ENCODE data around the gene CHN1.

CHN1 gene

GRCh38 chr2:174992886-174993285 is 12.3 kb downstream of the CHN1 start:
- Histone ChIP-seq H3K4me3 (ENCODE audit: low read depth, low read length) (no peak overlapping the region), H3K9me3 (no peaks in the 10 kb centered on the region), H3K36me3 (no peaks in the 10 kb centered on the region), H3K27me3 (no peaks in the 10 kb centered on the region), H3K4me1 (peaks cover 3% of the 10 kb centered on the region; the same call in 1 of the 2 replicates)
- TF ChIP-seq, protein P1, sequence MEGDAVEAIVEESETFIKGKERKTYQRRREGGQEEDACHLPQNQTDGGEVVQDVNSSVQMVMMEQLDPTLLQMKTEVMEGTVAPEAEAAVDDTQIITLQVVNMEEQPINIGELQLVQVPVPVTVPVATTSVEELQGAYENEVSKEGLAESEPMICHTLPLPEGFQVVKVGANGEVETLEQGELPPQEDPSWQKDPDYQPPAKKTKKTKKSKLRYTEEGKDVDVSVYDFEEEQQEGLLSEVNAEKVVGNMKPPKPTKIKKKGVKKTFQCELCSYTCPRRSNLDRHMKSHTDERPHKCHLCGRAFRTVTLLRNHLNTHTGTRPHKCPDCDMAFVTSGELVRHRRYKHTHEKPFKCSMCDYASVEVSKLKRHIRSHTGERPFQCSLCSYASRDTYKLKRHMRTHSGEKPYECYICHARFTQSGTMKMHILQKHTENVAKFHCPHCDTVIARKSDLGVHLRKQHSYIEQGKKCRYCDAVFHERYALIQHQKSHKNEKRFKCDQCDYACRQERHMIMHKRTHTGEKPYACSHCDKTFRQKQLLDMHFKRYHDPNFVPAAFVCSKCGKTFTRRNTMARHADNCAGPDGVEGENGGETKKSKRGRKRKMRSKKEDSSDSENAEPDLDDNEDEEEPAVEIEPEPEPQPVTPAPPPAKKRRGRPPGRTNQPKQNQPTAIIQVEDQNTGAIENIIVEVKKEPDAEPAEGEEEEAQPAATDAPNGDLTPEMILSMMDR (IDR thresholded peaks at IDR 0.05; ENCODE audit: low read depth, low read length), result no peak
- no peak for DNase-seq

DNA sequence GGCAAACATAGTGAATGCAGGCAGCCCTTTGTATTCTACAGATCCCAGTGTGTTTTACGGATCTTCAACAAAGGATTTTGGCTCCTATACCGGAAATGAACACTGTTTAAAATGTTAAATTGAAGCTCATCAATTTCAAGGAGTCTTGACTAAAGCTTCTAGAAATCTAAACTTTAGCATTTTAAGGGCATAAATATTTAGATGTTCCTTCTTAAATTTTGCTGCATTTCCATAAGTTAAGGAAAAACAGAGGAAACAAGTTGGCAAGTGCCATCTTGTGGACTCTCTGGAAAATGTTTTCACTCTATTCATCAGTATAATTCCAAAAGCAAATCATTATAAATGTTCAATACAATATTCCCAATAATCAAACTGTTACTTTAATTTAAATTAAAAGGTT is 19.6 kb downstream of the CHN1 start:
- TF ChIP-seq, protein P1 (IDR thresholded peaks at IDR 0.05; ENCODE audit: low read depth, low read length), result peak; percentile 50
- no peak for DNase-seq
- H3K4me1 ChIP-seq, result peaks cover 3% of the 10 kb centered on the region; the same call in 1 of the 2 replicates
- H3K4me3 ChIP-seq (ENCODE audit: low read depth, low read length), result no peak overlapping the region
- no peaks in the 10 kb centered on the region for H3K9me3 ChIP-seq
- H3K27me3 ChIP-seq, result no peaks in the 10 kb centered on the region
- no peaks in the 10 kb centered on the region for H3K36me3 ChIP-seq

- Histone ChIP-seq H3K36me3 (no peaks in the 10 kb centered on the region), H3K4me1 (no peaks in the 10 kb centered on the region; the same call in 1 of the 2 replicates), H3K9me3 (no peaks in the 10 kb centered on the region), H3K4me3 (ENCODE audit: low read depth, low read length) (no peak overlapping the region), H3K27me3 (no peaks in the 10 kb centered on the region)
- TF ChIP-seq, protein P1 (IDR thresholded peaks at IDR 0.05; ENCODE audit: low read depth, low read length), result no peak
- DNase-seq, result no peak
Measured at GRCh38 chr2:174984561-174984960, 20.6 kb downstream of the CHN1 start.

- Histone ChIP-seq H3K9me3 (no peaks in the 10 kb centered on the region), H3K36me3 (no peaks in the 10 kb centered on the region), H3K4me3 (ENCODE audit: low read depth, low read length) (no peak overlapping the region), H3K4me1 (no peaks in the 10 kb centered on the region; the same call in 1 of the 2 replicates), H3K27me3 (no peaks in the 10 kb centered on the region)
- DNase-seq, result no peak
- TF ChIP-seq, protein P1 (IDR thresholded peaks at IDR 0.05; ENCODE audit: low read depth, low read length), result no peak
Measured at GRCh38 chr2:174981331-174981730, 23.9 kb downstream of the CHN1 start.

GRCh38 chr2:174979996-174980395 is 25.2 kb downstream of the CHN1 start:
- no peaks in the 10 kb centered on the region for H3K9me3 ChIP-seq
- H3K27me3 ChIP-seq, result no peaks in the 10 kb centered on the region
- TF ChIP-seq, protein P1 (IDR thresholded peaks at IDR 0.05; ENCODE audit: low read depth, low read length), result no peak
- H3K4me3 ChIP-seq (ENCODE audit: low read depth, low read length), result no peak overlapping the region
- H3K36me3 ChIP-seq, result no peaks in the 10 kb centered on the region
- DNase-seq, result no peak
- no peaks in the 10 kb centered on the region for H3K4me1 ChIP-seq

DNA sequence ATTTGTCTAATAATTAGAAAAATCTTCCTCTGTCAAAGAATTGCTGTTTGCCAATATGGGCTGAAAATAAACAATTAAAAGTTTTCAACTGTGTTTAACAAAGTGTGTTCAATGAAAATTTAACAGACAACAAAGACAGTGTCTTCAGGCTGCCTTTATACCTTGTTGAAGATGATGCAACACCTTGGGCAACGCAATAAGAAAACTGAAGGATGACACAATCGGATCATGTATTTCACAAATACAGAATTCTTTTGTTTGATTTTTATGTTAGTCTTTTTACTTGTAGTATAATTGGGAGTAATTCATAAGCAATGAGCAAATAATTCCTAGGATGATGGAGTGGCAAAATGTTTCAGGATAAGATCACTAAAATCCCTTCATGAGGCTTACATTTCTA is 27.8 kb downstream of the CHN1 start:
- Histone ChIP-seq H3K27me3 (no peaks in the 10 kb centered on the region), H3K4me1 (no peaks in the 10 kb centered on the region), H3K4me3 (ENCODE audit: low read depth, low read length) (no peak overlapping the region), H3K9me3 (no peaks in the 10 kb centered on the region), H3K36me3 (no peaks in the 10 kb centered on the region)
- DNase-seq, result no peak
- TF ChIP-seq, protein P1 (IDR thresholded peaks at IDR 0.05; ENCODE audit: low read depth, low read length), result no peak

All from BE2C (cell line).